Transverse colon (tissue), 4 donors: ENCODE data around the gene SGCB. TPM values are rescaled to one million over a fixed set of nuclear protein-coding genes. Genes with fewer than 3 reads are reported as not detected.

ENCODE experiments used
- DNase-seq: peaks from one replicate; pipeline ENCODE4 v3.0.0-alpha.2; 2019
- H3K27ac ChIP-seq, 4 donors: fragments of 200-600 bp; sonication (generic); 2 replicates each; pipeline ENCODE4 v1.5.1; 2016 to 2018; ENCODE audit warnings: inconsistent platforms in 4 of 4
- H3K27me3 ChIP-seq: fragments of 200-600 bp; sonication (generic); 2 replicates; pipeline ENCODE4 v1.5.1; 2017; ENCODE audit warnings: inconsistent platforms
- H3K36me3 ChIP-seq, 4 donors: fragments of 200-600 bp; sonication (generic); 2 replicates each; pipeline ENCODE4 v1.5.1; 2017 to 2019; ENCODE audit warnings: inconsistent platforms in 4 of 4
- H3K4me1 ChIP-seq, 4 donors: fragments of 200-600 bp; sonication (generic); 2 replicates each; pipeline ENCODE4 v1.5.1; 2017 to 2020; ENCODE audit warnings: inconsistent platforms in 4 of 4
- H3K4me3 ChIP-seq, 4 donors: fragments of 200-600 bp; sonication (generic); 1 replicate in 1 of 4; 2 replicates in 3 of 4; pipeline versions ENCODE4 v1.5.1 to v1.6.1; 2017 to 2019; ENCODE audit warnings: inconsistent platforms in 4 of 4
- H3K9me3 ChIP-seq, 2 donors: fragments of 200-600 bp; sonication (generic); 2 replicates each; pipeline ENCODE4 v1.5.1; 2017 to 2019; ENCODE audit warnings: inconsistent platforms in 2 of 2
- CTCF ChIP-seq, 5 experiments: fragments of 200-600 bp in 3 of 5; fragments of 450-650 bp in 2 of 5; sonication (generic) in 3 of 5; IDR thresholded peaks; 1 replicate in 2 of 5; 2 replicates in 3 of 5; pipeline ENCODE4 v1.5.1; 2016 to 2017; ENCODE audit warnings: antibody characterized with exemption in 5 of 5, inconsistent platforms in 3 of 5, mild to moderate bottlenecking in 2 of 5, moderate library complexity in 1 of 5
- EP300 ChIP-seq: sonication (generic); formaldehyde crosslinking; IDR thresholded peaks from one replicate; pipeline ENCODE4 v1.6.1; 2017; ENCODE audit warnings: antibody characterized with exemption, low read depth
- POLR2A ChIP-seq: fragments of 450-650 bp; IDR thresholded peaks from one replicate; pipeline ENCODE4 v1.6.1; 2016; ENCODE audit warnings: antibody characterized with exemption, mild to moderate bottlenecking, moderate library complexity
- POLR2AphosphoS5 ChIP-seq, 3 donors: sonication (generic); formaldehyde crosslinking; IDR thresholded peaks; one replicate each; pipeline ENCODE4 v1.6.1; 2016; ENCODE audit warnings: antibody characterized with exemption in 3 of 3
- WGBS, 2 donors: methylation state at CpG; one replicate each; pipeline ENCODE4 v1.1.5; 2018; ENCODE audit warnings: low coverage in 1 of 2; 5-methylcytosine and 5-hydroxymethylcytosine counted together
- in situ Hi-C, 4 donors: fragments of 200-750 bp; cut with MboI; loops; one replicate each; pipeline versions ENCODE4 v1.15.0 to v1.15.1; 2017; ENCODE audit warnings: low sequenced_read_pairs in 3 of 4, low pct_ligation_motif_present in 1 of 4, low pct_unique_long_range_greater_than_20kb in 1 of 4
- intact Hi-C: fragments of 100-400 bp; cut with DNase I; formaldehyde crosslinking; loops from one replicate; pipeline ENCODE4 v1.15.1; 2023; ENCODE audit warnings: low total_unique reads
- total RNA-seq, 4 donors: library from RNA; depleted of rRNA; stranded (reverse); fragments of >200 nt; gene quantifications; one replicate each; pipeline ENCODE4 v1.1.0, GENCODE V29; 2016

Gene SGCB
- total RNA-seq, 4 donors from 2014 or later: 4.9 to 26.4 (median 15.7) TPM

GRCh38 chr4:52019936-52020657 lies 18.0 kb downstream of the SGCB start, which contains the start of gene LRRC66:
TSS of gene LRRC66 (minus strand) at chr4:52020363. CDS start at chr4:52017613, 2,750 bp downstream.
- intact Hi-C loops (loop anchor here (10.0 kb wide), 1 partner anchor 125 kb away; no protein-coding TSS in a partner anchor), in situ Hi-C loops (loop anchor here in 3 of 4 donors (10.0 kb wide), 2 partner anchors 115 to 125 kb away; no protein-coding TSS in a partner anchor)
- Histone ChIP-seq H3K27me3 (no peaks in the 10 kb centered on the region), H3K4me1 (peaks cover 0 to 9% (median 2%) of the 10 kb centered on the region in 4 donors), H3K9me3 (no peaks in the 10 kb centered on the region), H3K4me3 (peak within 1 kb of the TSS in 1 of 4 donors; percentile 16), H3K36me3 (no peaks in the 10 kb centered on the region), H3K27ac (peak within 1 kb of the TSS; percentile 51 to 79 (median 70))
- TF ChIP-seq POLR2AphosphoS5 (IDR thresholded peaks at IDR 0.05) (peak in 2 of 3 donors; percentile 58 to 74), EP300 (no peak), CTCF (IDR thresholded peaks at IDR 0.05) (no peak), POLR2A (peak; percentile 57)
- DNase-seq: peak; percentile 87
- WGBS, 2 donors: 59 to 69% methylated on average over 5 to 6 of the region's 6 CpGs

GRCh38 chr4:52017814-52018213 lies 20.3 kb downstream of the SGCB start:
- no peaks in the 10 kb centered on the region for H3K27me3 ChIP-seq
- 28% methylated on average over 1 of the region's 1 CpG; no CpG with 5 or more reads in 1 of the 2 donors for WGBS, 2 donors
- no peak for DNase-seq
- intact Hi-C loops (no loop called here), in situ Hi-C loops (no loop called here)
- H3K4me3 ChIP-seq: no peak overlapping the region
- no peaks in the 10 kb centered on the region for H3K9me3 ChIP-seq
- peak overlapping the region; percentile 57 to 79 (median 70) for H3K27ac ChIP-seq
- peaks cover 0 to 9% (median 5%) of the 10 kb centered on the region in 4 donors for H3K4me1 ChIP-seq
- TF ChIP-seq POLR2A: no peak
- no peak for TF ChIP-seq CTCF (IDR thresholded peaks at IDR 0.05)
- peak in 1 of 3 donors; percentile 45 for TF ChIP-seq POLR2AphosphoS5 (IDR thresholded peaks at IDR 0.05)
- no peak for TF ChIP-seq EP300
- H3K36me3 ChIP-seq: no peaks in the 10 kb centered on the region

GRCh38 chr4:52016981-52017380 lies 21.1 kb downstream of the SGCB start:
- no peaks in the 10 kb centered on the region for H3K9me3 ChIP-seq
- intact Hi-C loops (no loop called here), in situ Hi-C loops (no loop called here)
- no peaks in the 10 kb centered on the region for H3K27me3 ChIP-seq
- no peaks in the 10 kb centered on the region for H3K36me3 ChIP-seq
- no peak overlapping the region for H3K4me3 ChIP-seq
- peak; percentile 21 for DNase-seq
- peak overlapping the region; percentile 45 to 79 (median 60) for H3K27ac ChIP-seq
- TF ChIP-seq CTCF (IDR thresholded peaks at IDR 0.05) (no peak), POLR2A (no peak), EP300 (no peak), POLR2AphosphoS5 (IDR thresholded peaks at IDR 0.05) (no peak)
- 44 to 50% methylated on average over 3 of the region's 3 CpGs for WGBS, 2 donors
- H3K4me1 ChIP-seq: peaks cover 0 to 16% (median 8%) of the 10 kb centered on the region in 4 donors

- WGBS, 2 donors: 63 to 81% methylated on average over 7 of the region's 7 CpGs
- TF ChIP-seq CTCF (IDR thresholded peaks at IDR 0.05) (no peak), POLR2A (no peak), POLR2AphosphoS5 (IDR thresholded peaks at IDR 0.05) (no peak), EP300 (no peak)
- Histone ChIP-seq H3K4me1 (peaks cover 0 to 25% (median 9%) of the 10 kb centered on the region in 4 donors), H3K4me3 (no peak overlapping the region), H3K36me3 (no peaks in the 10 kb centered on the region), H3K27me3 (no peaks in the 10 kb centered on the region), H3K9me3 (no peaks in the 10 kb centered on the region), H3K27ac (no peak overlapping the region)
- intact Hi-C loops (no loop called here), in situ Hi-C loops (no loop called here)
- no peak for DNase-seq
Observed at GRCh38 chr4:52015366-52015765, 22.7 kb downstream of the SGCB start.
